Measurements from ENCODE around the gene MCM5.

- TF ChIP-seq CTCF (IDR thresholded peaks at IDR 0.05) = no peak
- TF ChIP-seq POLR2AphosphoS5 (IDR thresholded peaks at IDR 0.05) = no peak
Observed at GRCh38 chr22:35400501-35400790, 506 bp downstream of the MCM5 start.
